OCI-LY7 (cell line): ENCODE measurements around the gene KRTAP4-16. TPM values are rescaled to one million over a fixed set of nuclear protein-coding genes. Genes with fewer than 3 reads are reported as not detected.
"Not testable (repeated sequence)": the region's sequence is repeated elsewhere in the genome, so short reads cannot be mapped to it uniquely, and the experiment has no call there.

Experiments used
- BruUV-seq: library from RNA; stranded (reverse); fragments of 400-500 nt; replicated peaks from 2 replicates; lab custom pipeline; 2021; lab: Mats Ljungman, UMichigan
- CTCF ChIA-PET: fragments of 300-600 bp; sonication (Branson Sonifier 250); formaldehyde crosslinking; loops from one replicate; lab custom pipeline; 2022; ENCODE audit warnings: antibody characterized with exemption; ENCODE audit not compliant: unreplicated experiment; lab: Charles Lee
- POLR2A ChIA-PET: fragments of 300-600 bp; sonication (Branson Sonifier 250); formaldehyde crosslinking; loops from one replicate; lab custom pipeline; 2022; ENCODE audit warnings: antibody characterized with exemption; lab: Charles Lee
- DNase-seq: peaks from one replicate; pipeline ENCODE4 v3.0.0-alpha.2; 2015; ENCODE audit warnings: low spot score
- H2AFZ ChIP-seq: fragments of 200-600 bp; sonication (generic), shearing (Covaris generic); 2 replicates; pipeline ENCODE4 v1.6.1; 2014; ENCODE audit warnings: mild to moderate bottlenecking, antibody characterized with exemption, low read length, moderate library complexity
- H3K27ac ChIP-seq: fragments of 200-600 bp; sonication (generic); 2 replicates; pipeline ENCODE4 v1.5.1; 2014; ENCODE audit warnings: mixed run types, low read depth, mild to moderate bottlenecking, moderate library complexity, low read length, inconsistent platforms; ENCODE audit not compliant: poor library complexity, severe bottlenecking
- H3K36me3 ChIP-seq: fragments of 200-600 bp; sonication (generic); 2 replicates; pipeline ENCODE4 v1.6.1; 2014; ENCODE audit warnings: mild to moderate bottlenecking, antibody characterized with exemption, low read length, moderate library complexity, mixed read lengths; ENCODE audit not compliant: insufficient read depth
- H3K4me1 ChIP-seq: fragments of 200-600 bp; sonication (generic); 2 replicates; pipeline ENCODE4 v1.5.1; 2014; ENCODE audit warnings: mild to moderate bottlenecking, low read length; ENCODE audit not compliant: insufficient read depth, poor library complexity, severe bottlenecking
- H3K4me2 ChIP-seq: fragments of 200-600 bp; sonication (generic); 2 replicates; pipeline ENCODE4 v1.6.1; 2014; ENCODE audit warnings: mild to moderate bottlenecking, low read length
- H3K4me3 ChIP-seq: fragments of 200-600 bp; sonication (generic); 2 replicates; pipeline ENCODE4 v1.5.1; 2014; ENCODE audit warnings: mild to moderate bottlenecking, low read depth, low read length; ENCODE audit not compliant: poor library complexity, severe bottlenecking
- H3K79me2 ChIP-seq: fragments of 200-600 bp; sonication (generic); 2 replicates; pipeline ENCODE4 v1.6.1; 2016; ENCODE audit warnings: low read depth, mild to moderate bottlenecking, low read length, moderate library complexity, mixed read lengths; ENCODE audit not compliant: insufficient read depth
- H3K9me2 ChIP-seq: fragments of 200-600 bp; sonication (generic); 2 replicates; pipeline ENCODE4 v1.6.1; 2016; ENCODE audit warnings: mild to moderate bottlenecking, low read length, mixed read lengths; ENCODE audit not compliant: insufficient read depth
- H3K9me3 ChIP-seq: fragments of 200-600 bp; sonication (generic); 2 replicates; pipeline ENCODE4 v1.6.1; 2014; ENCODE audit warnings: mild to moderate bottlenecking, mixed run types, low read length, mixed read lengths
- H4K20me1 ChIP-seq: fragments of 200-600 bp; sonication (generic); 2 replicates; pipeline ENCODE4 v1.6.1; 2014; ENCODE audit warnings: mild to moderate bottlenecking, antibody characterized with exemption, low read length, moderate library complexity, mixed read lengths; ENCODE audit not compliant: insufficient read depth
- EZH2phosphoT487 ChIP-seq: fragments of 200-600 bp; sonication (generic); IDR thresholded peaks from 2 replicates; pipeline ENCODE4 v1.6.1; 2018; ENCODE audit warnings: low read depth, borderline replicate concordance, mild to moderate bottlenecking, mixed run types, antibody characterized with exemption, low read length, moderate library complexity, mixed read lengths
- intact Hi-C: fragments of 100-400 bp; cut with micrococcal nuclease; formaldehyde crosslinking; loops from one replicate; pipeline ENCODE4 v1.10.0; 2022; ENCODE audit not compliant: unreplicated experiment
- total RNA-seq, 2 experiments: library from RNA; depleted of rRNA in 1 of 2; stranded (reverse); fragments of >200 nt in 1 of 2; shearing (Covaris generic) in 1 of 2; gene quantifications; 2 replicates each; pipeline ENCODE4 v1.2.3, GENCODE V29; 2014 to 2022
- TF ChIP-seq, protein P1 (sequence below): fragments of 200-600 bp; sonication (generic); conservative IDR thresholded peaks from 2 replicates; pipeline ENCODE4 v1.5.1; 2014; ENCODE audit warnings: mild to moderate bottlenecking, antibody characterized with exemption, low read length, moderate library complexity, mixed read lengths

KRTAP4-16 gene
- total RNA-seq, 2 experiments from 2014 or later = not detected

DNA sequence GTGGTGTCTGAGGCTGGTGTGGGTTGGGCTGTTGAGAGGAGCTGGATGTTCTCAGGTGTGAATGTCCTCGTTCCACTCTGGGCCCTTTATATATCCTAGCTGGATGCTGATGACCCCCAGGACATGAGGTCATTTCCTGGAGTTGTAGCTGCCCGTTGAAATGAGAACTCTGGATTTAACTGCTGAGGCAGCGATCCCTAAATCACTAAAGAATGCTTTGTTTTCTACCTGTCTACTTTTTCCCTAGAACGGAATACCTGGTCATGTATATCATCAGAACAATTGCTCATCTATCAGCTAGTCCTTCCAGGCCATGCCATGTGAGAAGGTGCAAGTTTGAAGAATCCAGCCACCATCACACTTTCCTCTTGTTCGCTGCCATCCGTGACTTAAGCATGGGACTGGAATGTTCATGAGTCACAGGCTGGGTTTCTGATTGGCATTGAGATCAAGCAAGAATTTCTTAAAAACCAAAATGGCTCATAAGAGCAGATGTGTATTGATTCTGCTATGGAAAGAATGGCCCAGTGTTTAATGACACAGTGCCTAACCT, 41.9 kb downstream of the KRTAP4-16 start, which contains the start of gene KRTAP2-3:
KRTAP2-3 (minus strand) TSS at position 63 of the 553 bp plus-strand sequence. CDS start 64 bp downstream, outside the sequence.
- ChIA-PET POLR2A (no interaction called here), CTCF (no interaction called here)
- no peak within 1 kb of the TSS for H3K27ac ChIP-seq
- no peaks in the 10 kb centered on the region for H4K20me1 ChIP-seq
- H3K4me3 ChIP-seq = no peak within 1 kb of the TSS
- TF ChIP-seq, protein P1, sequence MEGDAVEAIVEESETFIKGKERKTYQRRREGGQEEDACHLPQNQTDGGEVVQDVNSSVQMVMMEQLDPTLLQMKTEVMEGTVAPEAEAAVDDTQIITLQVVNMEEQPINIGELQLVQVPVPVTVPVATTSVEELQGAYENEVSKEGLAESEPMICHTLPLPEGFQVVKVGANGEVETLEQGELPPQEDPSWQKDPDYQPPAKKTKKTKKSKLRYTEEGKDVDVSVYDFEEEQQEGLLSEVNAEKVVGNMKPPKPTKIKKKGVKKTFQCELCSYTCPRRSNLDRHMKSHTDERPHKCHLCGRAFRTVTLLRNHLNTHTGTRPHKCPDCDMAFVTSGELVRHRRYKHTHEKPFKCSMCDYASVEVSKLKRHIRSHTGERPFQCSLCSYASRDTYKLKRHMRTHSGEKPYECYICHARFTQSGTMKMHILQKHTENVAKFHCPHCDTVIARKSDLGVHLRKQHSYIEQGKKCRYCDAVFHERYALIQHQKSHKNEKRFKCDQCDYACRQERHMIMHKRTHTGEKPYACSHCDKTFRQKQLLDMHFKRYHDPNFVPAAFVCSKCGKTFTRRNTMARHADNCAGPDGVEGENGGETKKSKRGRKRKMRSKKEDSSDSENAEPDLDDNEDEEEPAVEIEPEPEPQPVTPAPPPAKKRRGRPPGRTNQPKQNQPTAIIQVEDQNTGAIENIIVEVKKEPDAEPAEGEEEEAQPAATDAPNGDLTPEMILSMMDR = no peak
- no peak for TF ChIP-seq EZH2phosphoT487
- no peaks in the 10 kb centered on the region for H3K4me1 ChIP-seq
- H3K9me2 ChIP-seq = no peaks in the 10 kb centered on the region
- no peaks in the 10 kb centered on the region for H3K79me2 ChIP-seq
- BruUV-seq = no TSS peak
- DNase-seq = no peak
- H3K9me3 ChIP-seq = no peaks in the 10 kb centered on the region
- H2AFZ ChIP-seq = no peak within 1 kb of the TSS
- no peak within 1 kb of the TSS for H3K4me2 ChIP-seq
- H3K36me3 ChIP-seq = no peaks in the 10 kb centered on the region
- intact Hi-C loops = no loop called here

DNA sequence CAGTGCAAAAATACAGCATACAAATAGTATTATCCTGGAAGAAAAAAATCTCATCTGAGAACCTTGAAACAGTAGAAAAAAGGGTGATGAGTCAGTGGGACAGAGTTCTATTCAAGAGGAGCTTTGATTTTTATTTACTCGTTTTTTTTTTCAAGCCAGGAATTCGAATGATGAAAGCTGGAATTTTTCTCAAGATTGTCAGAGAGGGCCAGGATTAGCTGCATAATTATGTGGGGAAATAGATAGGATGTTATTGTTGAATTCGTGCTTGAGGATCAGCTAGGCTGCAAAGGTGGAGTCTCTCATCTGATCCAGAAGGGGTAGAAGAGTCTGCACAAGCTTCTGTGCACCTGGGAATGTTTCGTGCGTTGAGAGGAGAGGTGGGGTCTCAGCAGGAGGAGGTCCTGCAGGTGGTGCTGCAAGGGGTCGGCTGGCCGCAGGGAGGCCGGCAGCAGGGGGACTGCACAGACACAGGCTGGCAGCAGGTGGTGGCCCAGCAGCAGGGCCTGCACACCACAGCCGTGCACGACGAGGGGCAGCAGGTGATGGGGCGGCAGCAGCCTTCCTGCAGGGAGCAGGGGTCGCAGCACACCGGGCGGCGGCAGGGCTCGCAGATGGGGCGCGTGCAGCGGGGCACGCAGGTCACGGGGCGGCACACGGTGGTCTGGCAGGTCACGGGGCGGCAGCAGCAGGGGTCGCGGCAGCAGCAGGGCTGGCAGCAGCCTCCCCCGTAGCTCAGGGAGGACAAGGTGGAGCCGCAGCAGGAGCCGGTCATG, 42.5 kb downstream of the KRTAP4-16 start:
- H3K27ac ChIP-seq, intact Hi-C loops, CTCF ChIA-PET, BruUV-seq, H3K9me3 ChIP-seq, H3K4me1 ChIP-seq, DNase-seq, H3K9me2 ChIP-seq, H4K20me1 ChIP-seq, H3K36me3 ChIP-seq, H3K79me2 ChIP-seq, H3K4me3 ChIP-seq, H3K4me2 ChIP-seq, H2AFZ ChIP-seq: not testable (repeated sequence)
- POLR2A ChIA-PET = interaction anchor here (0.6 to 0.7 kb wide), 2 partner anchors 16 to 283 kb away, joined by 3 to 4 read pairs; no protein-coding TSS in a partner anchor

DNA sequence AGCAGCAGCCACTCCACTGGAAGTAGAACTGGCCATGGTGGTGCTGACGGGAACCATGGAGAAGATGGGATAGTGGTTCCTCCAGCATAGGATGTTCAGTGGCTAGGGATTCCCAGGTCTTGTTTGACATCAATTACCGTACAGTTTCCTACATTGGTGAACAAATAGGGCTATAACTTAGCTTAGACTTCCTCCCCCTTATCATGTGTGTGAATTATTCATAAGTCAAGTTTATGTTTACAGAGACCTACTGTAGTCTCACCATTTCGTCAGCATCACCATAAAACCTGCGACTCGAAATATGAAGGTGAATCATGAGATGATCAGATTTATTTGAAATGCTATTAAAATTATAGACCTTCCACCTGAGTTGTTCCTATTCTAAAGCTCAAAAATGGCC, 43.3 kb downstream of the KRTAP4-16 start:
- no peak overlapping the region for H3K4me2 ChIP-seq
- no peak overlapping the region for H3K27ac ChIP-seq
- H3K79me2 ChIP-seq = no peaks in the 10 kb centered on the region
- intact Hi-C loops = no loop called here
- POLR2A ChIA-PET = interaction anchor here (0.6 to 0.7 kb wide), 2 partner anchors 15 to 284 kb away, joined by 3 to 4 read pairs; no protein-coding TSS in a partner anchor
- no peak for DNase-seq
- no peak overlapping the region for H2AFZ ChIP-seq
- no TSS peak for BruUV-seq
- no peaks in the 10 kb centered on the region for H3K4me1 ChIP-seq
- CTCF ChIA-PET = no interaction called here
- TF ChIP-seq, protein P1 = no peak
- no peak for TF ChIP-seq EZH2phosphoT487
- H3K36me3 ChIP-seq = no peaks in the 10 kb centered on the region
- H3K9me3 ChIP-seq = no peaks in the 10 kb centered on the region
- no peaks in the 10 kb centered on the region for H3K9me2 ChIP-seq
- H3K4me3 ChIP-seq = no peak overlapping the region
- no peaks in the 10 kb centered on the region for H4K20me1 ChIP-seq
